K562 (cell line): ENCODE measurements around the gene VPS37B.

Source experiments
- HNRNPLL ChIP-seq: fragments of 200-400 bp; formaldehyde crosslinking; IDR thresholded peaks from 2 replicates; pipeline ENCODE4 v1.6.1; 2017; ENCODE audit warnings: low read length, low read depth, mild to moderate bottlenecking; ENCODE audit not compliant: poor library complexity, severe bottlenecking
- RCOR1 ChIP-seq, 2 experiments: IDR thresholded peaks; 2 replicates each; pipeline ENCODE4 v1.6.1; 2012; ENCODE audit warnings: low read depth in 2 of 2, low read length in 2 of 2, borderline replicate concordance in 1 of 2, improper control_type of control experiment in 1 of 2
- TRIM24 ChIP-seq, 2 experiments: fragments of 450-650 bp; IDR thresholded peaks; 2 replicates each; pipeline ENCODE4 v1.6.1; 2016
- XRCC3 ChIP-seq: fragments of 450-650 bp; IDR thresholded peaks from 2 replicates; pipeline ENCODE4 v1.6.1; 2017; ENCODE audit warnings: mild to moderate bottlenecking, moderate library complexity
- XRCC5 ChIP-seq: fragments of 200-400 bp; formaldehyde crosslinking; IDR thresholded peaks from 2 replicates; pipeline ENCODE4 v1.6.1; 2017; ENCODE audit warnings: low read depth, mild to moderate bottlenecking, low read length
- YY1 ChIP-seq, 3 experiments: IDR thresholded peaks; 2 replicates each; pipeline ENCODE4 v1.6.1; 2011; ENCODE audit warnings: low read length in 2 of 3, mild to moderate bottlenecking in 2 of 3, moderate library complexity in 2 of 3, borderline replicate concordance in 1 of 3, control low read depth in 1 of 3, low read depth in 1 of 3; ENCODE audit not compliant: insufficient read depth in 3 of 3, insufficient replicate concordance in 2 of 3, control insufficient read depth in 1 of 3, insufficient read length in 1 of 3; ENCODE audit errors: extremely low read depth in 1 of 3
- ZFP30 ChIP-seq: fragments of 250-450 bp; sonication (Bioruptor Pico); IDR thresholded peaks from 2 replicates; pipeline ENCODE4 v1.8.0; 2022; ENCODE audit warnings: moderate library complexity, mild to moderate bottlenecking, inconsistent platforms, borderline replicate concordance
- ZNF696 ChIP-seq: fragments of 250-450 bp; sonication (Bioruptor Pico); conservative IDR thresholded peaks from 2 replicates; pipeline ENCODE4 v1.4.0; 2020; ENCODE audit warnings: mild to moderate bottlenecking, moderate library complexity
- TF ChIP-seq, protein P1 (sequence below), 3 experiments: IDR thresholded peaks in 2 of 3; conservative IDR thresholded peaks in 1 of 3; 2 replicates each; pipeline ENCODE4 v1.5.1; 2011 to 2012; ENCODE audit warnings: low read length in 3 of 3, mild to moderate bottlenecking in 3 of 3, control low read depth in 2 of 3, improper control_type of control experiment in 1 of 3, inconsistent platforms in 1 of 3, low read depth in 1 of 3, mixed read lengths in 1 of 3, moderate library complexity in 1 of 3; ENCODE audit not compliant: insufficient read depth in 2 of 3

DNA sequence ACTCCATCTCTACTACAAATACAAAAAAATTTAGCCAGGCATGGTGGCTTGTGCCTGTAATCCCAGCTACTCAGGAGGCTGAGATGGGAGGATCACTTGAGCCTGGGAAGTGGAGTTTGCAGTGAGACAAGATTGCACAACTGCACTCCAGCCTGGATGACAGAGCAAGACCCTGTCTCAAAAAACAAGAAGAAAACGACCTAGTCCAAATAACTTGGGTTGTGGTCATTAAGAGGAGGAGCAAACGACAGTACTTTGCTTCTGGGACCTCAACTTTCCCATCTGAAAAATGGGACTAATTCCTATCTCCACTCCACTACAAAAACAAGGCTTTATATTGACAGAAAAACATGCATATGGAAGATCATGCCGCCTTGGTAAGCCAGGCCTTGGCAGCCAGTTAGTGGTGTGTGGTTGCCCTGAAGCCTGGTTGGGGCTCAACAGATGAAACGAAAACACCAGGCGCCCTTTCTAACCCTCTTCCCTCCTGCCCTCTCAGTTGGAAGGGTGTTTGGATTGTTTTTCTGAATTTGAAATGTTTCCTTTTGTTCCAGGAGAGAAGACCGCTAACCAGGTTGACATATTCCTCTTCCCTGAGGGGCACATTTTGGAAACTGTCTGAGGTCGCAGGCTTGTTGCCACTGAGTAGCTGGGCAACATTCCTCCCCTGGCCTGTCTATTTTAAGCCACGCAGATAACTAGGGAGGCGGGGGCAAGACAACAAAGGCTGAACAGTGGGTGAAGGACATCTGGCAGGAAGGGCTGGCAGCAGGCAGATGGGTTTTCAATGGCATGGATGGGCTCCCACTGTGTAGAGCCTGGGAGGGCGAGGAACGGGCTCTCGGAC lies 13.7 kb upstream of the VPS37B start:
- TF ChIP-seq XRCC3 (no peak), RCOR1 (IDR thresholded peaks at IDR 0.05; ENCODE audit: borderline replicate concordance in 1 of 2, low read depth in 2 of 2, low read length in 2 of 2) (0 out of 4 replicates have a peak, but pooled peaks of 1 of the 2 experiments have one; percentile 33), TRIM24 (IDR thresholded peaks at IDR 0.05) (no peak), ZNF696 (no peak), HNRNPLL (no peak), ZFP30 (CRISPR knock-in tag) (no peak), YY1 (IDR thresholded peaks at IDR 0.05; ENCODE audit: borderline replicate concordance in 1 of 3, control insufficient read depth in 1 of 3, extremely low read depth in 1 of 3, insufficient read depth in 3 of 3, insufficient read length in 1 of 3, insufficient replicate concordance in 2 of 3, low read depth in 1 of 3, low read length in 2 of 3) (no peak), XRCC5 (no peak)
- TF ChIP-seq, protein P1, sequence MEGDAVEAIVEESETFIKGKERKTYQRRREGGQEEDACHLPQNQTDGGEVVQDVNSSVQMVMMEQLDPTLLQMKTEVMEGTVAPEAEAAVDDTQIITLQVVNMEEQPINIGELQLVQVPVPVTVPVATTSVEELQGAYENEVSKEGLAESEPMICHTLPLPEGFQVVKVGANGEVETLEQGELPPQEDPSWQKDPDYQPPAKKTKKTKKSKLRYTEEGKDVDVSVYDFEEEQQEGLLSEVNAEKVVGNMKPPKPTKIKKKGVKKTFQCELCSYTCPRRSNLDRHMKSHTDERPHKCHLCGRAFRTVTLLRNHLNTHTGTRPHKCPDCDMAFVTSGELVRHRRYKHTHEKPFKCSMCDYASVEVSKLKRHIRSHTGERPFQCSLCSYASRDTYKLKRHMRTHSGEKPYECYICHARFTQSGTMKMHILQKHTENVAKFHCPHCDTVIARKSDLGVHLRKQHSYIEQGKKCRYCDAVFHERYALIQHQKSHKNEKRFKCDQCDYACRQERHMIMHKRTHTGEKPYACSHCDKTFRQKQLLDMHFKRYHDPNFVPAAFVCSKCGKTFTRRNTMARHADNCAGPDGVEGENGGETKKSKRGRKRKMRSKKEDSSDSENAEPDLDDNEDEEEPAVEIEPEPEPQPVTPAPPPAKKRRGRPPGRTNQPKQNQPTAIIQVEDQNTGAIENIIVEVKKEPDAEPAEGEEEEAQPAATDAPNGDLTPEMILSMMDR (IDR thresholded peaks at IDR 0.05 in 2 of 3, conservative IDR thresholded peaks at IDR 0.05 in 1 of 3; ENCODE audit: insufficient read depth in 2 of 3, low read depth in 1 of 3, low read length in 3 of 3), result no peak
